Measurements from ENCODE around the gene LRRC75B.
A peak's percentile ranks its signal among the peaks of the same experiment; 100 is the strongest.
"Not testable (repeated sequence)": the region's sequence is repeated elsewhere in the genome, so short reads cannot be mapped to it uniquely, and the experiment has no call there.

LRRC75B gene

GRCh38 chr22:24592851-24593558, at the start of gene LRRC75B:
TSS of gene LRRC75B (minus strand) at chr22:24593073. CDS start at chr22:24593039, 34 bp downstream.
- peak; percentile 84 for DNase-seq

- not testable (repeated sequence) for DNase-seq
Measured at GRCh38 chr22:24642307-24642706, 49.4 kb upstream of the LRRC75B start.

- DNase-seq, result not testable (repeated sequence)
Measured at GRCh38 chr22:24636513-24636912, 43.6 kb upstream of the LRRC75B start.

GRCh38 chr22:24634776-24635389, 42.0 kb upstream of the LRRC75B start:
- DNase-seq, result not testable (repeated sequence)

GRCh38 chr22:24633231-24634023, 40.6 kb upstream of the LRRC75B start:
- DNase-seq, result not testable (repeated sequence)

- peak; percentile 11 for DNase-seq
Measured at GRCh38 chr22:24632642-24633041, 39.8 kb upstream of the LRRC75B start.

GRCh38 chr22:24631430-24632122, 38.7 kb upstream of the LRRC75B start:
- not testable (repeated sequence) for DNase-seq

GRCh38 chr22:24630812-24631427, 38.0 kb upstream of the LRRC75B start:
- not testable (repeated sequence) for DNase-seq

GRCh38 chr22:24629069-24629468, 36.2 kb upstream of the LRRC75B start:
- peak; percentile 6 for DNase-seq

GRCh38 chr22:24627911-24628310, 35.0 kb upstream of the LRRC75B start:
- DNase-seq, result not testable (repeated sequence)

- not testable (repeated sequence) for DNase-seq
Measured at GRCh38 chr22:24622596-24622995, 29.7 kb upstream of the LRRC75B start.

GRCh38 chr22:24621244-24621643, 28.4 kb upstream of the LRRC75B start:
- not testable (repeated sequence) for DNase-seq

GRCh38 chr22:24614794-24615193, 21.9 kb upstream of the LRRC75B start:
- not testable (repeated sequence) for DNase-seq

GRCh38 chr22:24609888-24610287, 17.0 kb upstream of the LRRC75B start:
- DNase-seq, result not testable (repeated sequence)

- not testable (repeated sequence) for DNase-seq
Measured at GRCh38 chr22:24608327-24608726, 15.5 kb upstream of the LRRC75B start.

- peak; percentile 90 for DNase-seq
Measured at GRCh38 chr22:24607429-24607983, 14.6 kb upstream of the LRRC75B start.

GRCh38 chr22:24606340-24606739, 13.5 kb upstream of the LRRC75B start:
- peak; percentile 29 for DNase-seq

GRCh38 chr22:24603770-24604629, 11.1 kb upstream of the LRRC75B start:
- peak; percentile 70 for DNase-seq

- peak; percentile 62 for DNase-seq
Measured at GRCh38 chr22:24602847-24603769, 10.2 kb upstream of the LRRC75B start, which contains the start of gene GGT1. TSS of gene GGT1 (plus strand) at chr22:24603193. CDS start at chr22:24611082, 7,889 bp downstream.

All from RPMI8226 (cell line).